Stimulated activated naive CD8-positive, alpha-beta T cell treated with anti-CD3 and anti-CD28 coated beads, Interleukin-15, amount 100 ng/mL, for 72 hours (primary cell): Measurements from ENCODE around the gene SORL1-AS1.

Experiments
- ATAC-seq: fragments of 150-1000 bp; cut with Tn5 transposase; 2 replicates; pipeline ENCODE4 v1.10.0; 2021; ENCODE audit warnings: mild to moderate bottlenecking, moderate library complexity
- DNase-seq, 2 donors: peaks; one replicate each; pipeline ENCODE4 v3.0.0; 2021 to 2022
- H3K27ac Mint-ChIP-seq, 2 donors: one replicate each; pipeline ENCODE4 v1.8.0; 2022; ENCODE audit warnings: mild to moderate bottlenecking in 2 of 2, mixed read lengths in 2 of 2, moderate library complexity in 2 of 2
- H3K27me3 Mint-ChIP-seq: one replicate; pipeline ENCODE4 v1.8.0; 2022; ENCODE audit warnings: mixed read lengths
- H3K4me1 Mint-ChIP-seq: one replicate; pipeline ENCODE4 v1.8.0; 2022; ENCODE audit warnings: mild to moderate bottlenecking, mixed read lengths
- H3K4me3 Mint-ChIP-seq, 2 donors: one replicate each; pipeline ENCODE4 v1.8.0; 2022; ENCODE audit warnings: mild to moderate bottlenecking in 2 of 2, mixed read lengths in 2 of 2, moderate library complexity in 1 of 2
- H3K9me3 Mint-ChIP-seq, 2 donors: one replicate each; pipeline ENCODE4 v1.8.0; 2022; ENCODE audit warnings: mixed read lengths in 2 of 2

SORL1-AS1 gene

DNA sequence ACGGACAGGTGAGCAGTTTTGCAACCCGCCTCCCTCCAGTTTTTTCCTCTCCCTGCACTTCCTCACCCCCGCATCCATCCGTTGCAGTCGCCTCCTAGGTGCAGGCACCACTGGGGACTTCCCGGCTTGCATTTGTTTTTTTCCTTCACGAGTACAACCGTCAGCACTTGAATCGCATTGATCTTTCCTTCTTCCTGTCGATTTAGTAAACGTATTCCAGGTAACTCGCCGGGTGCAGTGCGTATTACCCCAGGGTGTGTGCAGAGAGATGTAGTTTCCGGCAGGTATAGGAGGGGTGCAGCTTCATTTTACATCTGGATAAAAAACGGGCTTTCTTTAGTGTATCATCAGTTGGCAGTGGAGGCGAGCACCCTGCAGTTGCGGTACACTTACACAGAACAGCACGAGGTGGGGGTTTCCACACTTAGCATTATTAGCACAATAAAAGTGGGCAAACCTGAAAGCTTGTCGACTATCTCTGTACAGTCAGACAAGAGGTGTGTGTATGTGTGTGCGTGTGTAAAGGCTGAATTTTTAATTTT lies at the start of gene SORL1-AS1:
Gene SORL1-AS1, minus strand, starts transcription at position 359 of the 542 bp plus-strand sequence.
- Mint-ChIP-seq H3K4me1 (peaks cover 89% of the 10 kb centered on the region), H3K27me3 (no peaks in the 10 kb centered on the region), H3K27ac (peak within 1 kb of the TSS; percentile 99), H3K4me3 (peak within 1 kb of the TSS; percentile 93 to 98), H3K9me3 (no peaks in the 10 kb centered on the region)
- peak; percentile 80 for ATAC-seq
- DNase-seq, result peak; percentile 65 to 78

DNA sequence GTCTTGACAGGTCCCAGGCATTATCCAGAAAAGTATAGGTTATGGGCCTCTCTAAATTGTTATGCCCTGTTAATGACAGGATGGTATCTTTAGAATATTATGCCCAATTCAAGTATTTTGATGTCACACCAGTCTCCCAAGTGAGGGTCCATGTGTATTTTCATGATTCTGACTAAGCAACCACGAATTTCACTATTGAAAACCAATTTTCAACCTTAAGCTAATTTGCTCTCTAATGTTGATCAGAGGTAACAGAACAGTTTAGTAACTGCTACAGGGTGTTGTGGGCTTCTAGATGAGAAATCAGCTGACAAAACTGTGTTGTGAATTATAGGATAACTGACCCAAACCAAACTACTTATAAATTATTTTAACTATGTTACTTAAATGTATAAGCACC lies 48.0 kb upstream of the SORL1-AS1 start:
- Mint-ChIP-seq H3K4me3 (no peak overlapping the region), H3K9me3 (peaks cover 13 to 21% of the 10 kb centered on the region in 2 donors), H3K27ac (no peak overlapping the region), H3K4me1 (peaks cover 55% of the 10 kb centered on the region), H3K27me3 (no peaks in the 10 kb centered on the region)
- peak; percentile 82 for ATAC-seq
- no peak for DNase-seq

- DNase-seq (no peak), ATAC-seq (peak; percentile 52)
- Mint-ChIP-seq H3K9me3 (peaks cover 8 to 17% of the 10 kb centered on the region in 2 donors), H3K27ac (no peak overlapping the region), H3K4me3 (no peak overlapping the region), H3K4me1 (peaks cover 59% of the 10 kb centered on the region), H3K27me3 (no peaks in the 10 kb centered on the region)
Observed at GRCh38 chr11:121500275-121500674, 47.5 kb upstream of the SORL1-AS1 start.

DNA sequence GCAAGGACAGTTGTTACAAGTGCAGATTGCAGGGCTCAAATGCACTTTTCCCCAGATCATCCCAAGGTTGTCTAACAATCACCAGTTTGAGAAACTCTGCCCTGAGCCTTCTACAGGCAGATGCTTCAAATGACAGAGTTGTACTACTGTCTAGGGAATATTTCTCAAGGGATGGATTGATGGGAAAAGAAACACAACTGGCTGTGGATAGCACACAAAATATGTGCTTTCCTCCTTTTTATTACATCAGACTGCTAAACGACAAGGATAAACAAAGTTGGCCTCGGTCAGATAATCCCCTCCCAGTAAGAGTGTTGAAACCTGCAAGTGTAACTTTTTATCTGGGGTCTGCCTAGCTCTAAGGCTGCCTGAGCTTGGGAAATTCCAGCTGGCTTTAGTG lies 46.6 kb upstream of the SORL1-AS1 start:
- Mint-ChIP-seq H3K27ac (no peak overlapping the region), H3K4me3 (no peak overlapping the region), H3K27me3 (no peaks in the 10 kb centered on the region), H3K9me3 (peaks cover 5 to 9% of the 10 kb centered on the region in 2 donors), H3K4me1 (peaks cover 62% of the 10 kb centered on the region)
- DNase-seq, result no peak
- ATAC-seq, result no peak

- H3K4me3 Mint-ChIP-seq, result no peak overlapping the region
- ATAC-seq (no peak), DNase-seq (no peak)
- H3K27ac Mint-ChIP-seq, result no peak overlapping the region
- H3K27me3 Mint-ChIP-seq, result no peaks in the 10 kb centered on the region
- peaks cover 62% of the 10 kb centered on the region for H3K4me1 Mint-ChIP-seq
- H3K9me3 Mint-ChIP-seq, result peaks cover 5 to 9% of the 10 kb centered on the region in 2 donors
Observed at GRCh38 chr11:121497176-121497998, 44.6 kb upstream of the SORL1-AS1 start.

DNA sequence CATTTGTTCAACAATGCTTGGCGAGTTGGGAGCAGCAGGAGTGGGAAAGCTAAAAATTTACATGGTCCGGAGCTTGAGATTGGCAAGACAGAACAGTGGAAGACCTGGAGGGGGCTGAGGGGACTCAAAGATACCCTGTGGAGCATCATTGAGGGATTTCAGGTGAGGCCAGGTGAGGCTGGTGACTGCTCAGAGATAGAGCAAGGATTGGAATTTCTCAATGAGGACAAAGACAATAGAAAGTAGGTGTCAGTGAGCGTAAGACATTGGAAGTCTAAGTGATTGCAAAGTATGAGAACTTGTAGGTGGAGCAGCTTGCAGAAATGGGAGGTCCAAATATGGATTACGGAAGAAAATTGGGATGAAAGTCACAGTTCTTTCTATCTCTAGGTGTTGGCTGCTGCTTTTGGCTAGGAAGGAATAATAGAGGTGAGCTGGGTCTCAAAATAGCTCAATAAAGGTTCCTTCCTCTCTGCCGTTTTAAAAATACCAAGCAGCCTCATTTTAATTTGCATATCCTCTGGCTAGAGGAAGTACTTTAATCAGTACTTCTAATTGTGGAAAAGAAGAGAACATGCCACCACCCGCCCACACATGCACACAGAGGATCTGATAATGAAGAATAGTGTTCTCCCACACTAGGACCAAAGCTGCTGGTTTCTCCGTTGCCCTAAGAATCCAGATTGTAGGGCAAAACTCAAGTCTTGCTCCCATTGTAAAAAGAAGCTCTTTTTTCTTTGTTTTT lies 41.8 kb upstream of the SORL1-AS1 start:
- Mint-ChIP-seq H3K4me3 (peak overlapping the region; percentile 61 to 78), H3K4me1 (peaks cover 64% of the 10 kb centered on the region), H3K9me3 (no peaks in the 10 kb centered on the region), H3K27ac (peak overlapping the region; percentile 74 to 91), H3K27me3 (no peaks in the 10 kb centered on the region)
- ATAC-seq (peak; percentile 77), DNase-seq (no peak)

DNA sequence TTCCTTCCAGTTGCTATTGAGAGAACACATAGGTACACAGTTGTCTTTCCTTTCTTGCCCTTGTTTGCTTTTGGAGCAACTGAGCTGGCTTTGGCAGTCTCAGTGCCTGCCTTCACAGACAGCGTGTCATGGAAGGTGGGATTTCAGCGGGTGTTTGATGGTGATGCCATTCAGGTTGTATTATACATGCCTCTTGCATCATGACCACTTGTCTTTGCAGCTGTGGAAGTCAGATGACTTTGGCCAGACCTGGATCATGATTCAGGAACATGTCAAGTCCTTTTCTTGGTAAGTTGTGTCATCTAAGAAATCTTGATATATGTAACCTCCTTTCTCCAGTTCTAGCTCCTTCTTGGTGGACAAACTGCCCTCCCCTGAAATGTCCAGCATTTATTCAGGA lies 37.1 kb upstream of the SORL1-AS1 start:
- Mint-ChIP-seq H3K27me3 (no peaks in the 10 kb centered on the region), H3K4me1 (peaks cover 70% of the 10 kb centered on the region), H3K9me3 (no peaks in the 10 kb centered on the region), H3K27ac (peak overlapping the region; percentile 22 to 86), H3K4me3 (no peak overlapping the region)
- ATAC-seq (no peak), DNase-seq (no peak)

GRCh38 chr11:121488641-121489040 lies 35.9 kb upstream of the SORL1-AS1 start:
- no peaks in the 10 kb centered on the region for H3K27me3 Mint-ChIP-seq
- H3K4me1 Mint-ChIP-seq, result peaks cover 70% of the 10 kb centered on the region
- no peak for DNase-seq
- peak overlapping the region in 1 of 2 donors; percentile 8 for H3K27ac Mint-ChIP-seq
- ATAC-seq, result no peak
- H3K4me3 Mint-ChIP-seq, result no peak overlapping the region
- H3K9me3 Mint-ChIP-seq, result peaks cover 0 to 7% of the 10 kb centered on the region in 2 donors

DNA sequence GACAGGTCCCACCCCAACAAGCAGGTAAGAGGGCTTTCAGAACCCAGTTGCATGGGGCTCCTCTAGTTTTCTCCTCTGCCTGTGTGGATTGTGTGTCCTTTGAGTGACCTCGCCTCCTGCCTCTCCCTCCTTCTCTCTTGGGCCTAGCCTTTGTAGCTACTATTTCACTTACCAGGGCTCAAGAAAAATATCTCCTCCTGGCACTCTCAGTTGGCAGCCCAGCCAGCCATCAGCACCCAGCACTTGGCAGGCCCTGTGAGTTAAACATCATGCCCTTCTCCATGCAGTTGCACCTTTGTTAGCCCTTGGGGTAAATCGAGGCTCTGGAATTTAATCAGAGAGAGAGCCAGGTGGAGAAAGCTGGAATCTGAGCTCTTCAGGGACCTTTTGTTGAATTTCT lies 35.4 kb upstream of the SORL1-AS1 start:
- Mint-ChIP-seq H3K4me1 (peaks cover 70% of the 10 kb centered on the region), H3K27me3 (no peaks in the 10 kb centered on the region), H3K27ac (peak overlapping the region in 1 of 2 donors; percentile 8), H3K9me3 (peaks cover 0 to 8% of the 10 kb centered on the region in 2 donors), H3K4me3 (no peak overlapping the region)
- no peak for DNase-seq
- no peak for ATAC-seq

DNA sequence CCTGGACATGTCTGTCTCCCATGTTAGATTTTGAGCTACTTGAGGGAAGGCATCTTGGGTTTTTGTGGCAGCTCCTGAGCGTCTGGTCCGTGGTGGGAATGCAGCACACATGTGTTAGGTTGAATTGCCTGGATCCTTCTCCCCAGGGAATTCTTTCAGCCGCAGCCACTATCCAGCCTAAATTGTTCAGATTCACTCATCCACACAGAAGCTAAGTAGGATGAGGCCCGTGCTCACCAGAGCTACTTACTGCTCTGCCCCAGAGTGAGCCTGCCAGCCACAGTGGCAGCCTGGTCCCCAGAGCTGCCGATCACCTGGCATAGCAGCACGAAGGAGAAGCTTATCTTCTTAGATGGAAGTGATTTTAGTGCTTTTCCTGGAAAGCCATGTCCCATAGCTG lies 34.4 kb upstream of the SORL1-AS1 start:
- Mint-ChIP-seq H3K27me3 (no peaks in the 10 kb centered on the region), H3K27ac (peak overlapping the region in 1 of 2 donors; percentile 37), H3K9me3 (peaks cover 0 to 8% of the 10 kb centered on the region in 2 donors), H3K4me1 (peaks cover 78% of the 10 kb centered on the region), H3K4me3 (no peak overlapping the region)
- DNase-seq (no peak), ATAC-seq (no peak)

DNA sequence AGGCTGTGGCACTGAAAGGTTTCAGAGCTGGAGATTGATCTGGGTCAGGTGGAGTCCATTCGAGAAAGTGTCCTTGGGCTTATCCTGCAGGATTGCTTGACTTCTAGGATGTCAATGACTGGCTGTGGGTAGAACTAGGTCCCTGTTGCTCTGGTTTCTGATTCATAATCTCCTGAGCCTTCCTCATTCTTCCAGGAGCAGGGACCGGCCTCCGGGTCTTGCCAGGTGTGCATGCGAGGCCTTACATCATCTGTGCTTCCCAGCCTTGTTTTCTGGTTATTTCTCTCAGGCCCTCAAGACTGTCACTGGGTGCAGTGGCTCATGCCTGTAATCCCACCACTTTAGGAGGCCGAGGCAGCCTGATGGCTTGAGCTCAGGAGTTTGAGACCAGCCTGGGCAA lies 33.3 kb upstream of the SORL1-AS1 start:
- H3K27ac Mint-ChIP-seq, result peak overlapping the region in 1 of 2 donors; percentile 35
- no peak overlapping the region for H3K4me3 Mint-ChIP-seq
- H3K27me3 Mint-ChIP-seq, result no peaks in the 10 kb centered on the region
- H3K9me3 Mint-ChIP-seq, result peaks cover 0 to 8% of the 10 kb centered on the region in 2 donors
- no peak for DNase-seq
- peaks cover 76% of the 10 kb centered on the region for H3K4me1 Mint-ChIP-seq
- no peak for ATAC-seq

DNA sequence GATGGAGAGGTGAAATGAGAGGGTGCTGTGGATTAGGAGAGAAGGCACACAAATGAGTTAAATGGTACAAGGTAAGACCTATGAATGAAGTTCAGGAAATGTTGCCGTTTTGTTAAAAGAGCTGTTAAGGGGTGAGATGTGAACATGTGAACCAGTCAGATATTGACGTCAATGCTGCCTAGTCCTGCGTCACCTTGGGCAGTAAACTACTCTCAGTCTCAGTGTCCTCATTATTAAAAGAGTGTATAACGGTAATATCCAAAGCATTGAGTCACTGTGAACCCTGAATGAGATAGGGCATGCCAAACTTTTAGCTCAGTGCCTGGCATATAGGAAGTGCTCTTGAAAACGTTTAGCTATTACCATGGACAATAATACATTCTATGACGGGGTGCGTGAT lies 32.4 kb upstream of the SORL1-AS1 start:
- DNase-seq, result no peak
- no peaks in the 10 kb centered on the region for H3K27me3 Mint-ChIP-seq
- H3K9me3 Mint-ChIP-seq, result peaks cover 0 to 8% of the 10 kb centered on the region in 2 donors
- H3K4me3 Mint-ChIP-seq, result no peak overlapping the region
- H3K27ac Mint-ChIP-seq, result no peak overlapping the region
- peaks cover 67% of the 10 kb centered on the region for H3K4me1 Mint-ChIP-seq
- no peak for ATAC-seq

- peaks cover 65% of the 10 kb centered on the region for H3K4me1 Mint-ChIP-seq
- peak overlapping the region; percentile 11 to 92 for H3K4me3 Mint-ChIP-seq
- H3K27ac Mint-ChIP-seq, result peak overlapping the region; percentile 51 to 89
- H3K27me3 Mint-ChIP-seq, result no peaks in the 10 kb centered on the region
- DNase-seq (no peak), ATAC-seq (no peak)
- H3K9me3 Mint-ChIP-seq, result peaks cover 0 to 8% of the 10 kb centered on the region in 2 donors
Observed at GRCh38 chr11:121483805-121484480, 31.2 kb upstream of the SORL1-AS1 start.

- peaks cover 0 to 8% of the 10 kb centered on the region in 2 donors for H3K9me3 Mint-ChIP-seq
- no peaks in the 10 kb centered on the region for H3K27me3 Mint-ChIP-seq
- peaks cover 60% of the 10 kb centered on the region for H3K4me1 Mint-ChIP-seq
- H3K27ac Mint-ChIP-seq, result peak overlapping the region; percentile 96
- ATAC-seq (peak; percentile 91), DNase-seq (peak in 1 of 2 donors; percentile 70)
- peak overlapping the region; percentile 85 to 92 for H3K4me3 Mint-ChIP-seq
Observed at GRCh38 chr11:121482231-121483129, 29.7 kb upstream of the SORL1-AS1 start.
